PC-9 (cell line): ENCODE results near the gene LUZP2.

Source experiments
- CTCF ChIP-seq: fragments of 200-600 bp; sonication (generic); conservative IDR thresholded peaks from 2 replicates; pipeline ENCODE4 v1.6.1; 2017; ENCODE audit warnings: mixed run types, antibody characterized with exemption, mild to moderate bottlenecking, moderate library complexity
- EZH2 ChIP-seq: fragments of 200-600 bp; sonication (generic); IDR thresholded peaks from 2 replicates; pipeline ENCODE4 v1.8.0; 2017; ENCODE audit warnings: antibody characterized with exemption, low read depth

- no peak for TF ChIP-seq EZH2
- TF ChIP-seq CTCF = no peak
Measured at GRCh38 chr11:24828938-24829605, 332.2 kb downstream of the LUZP2 start.
